Left ventricle myocardium inferior (tissue), 1 donor: ENCODE data around the gene RFC4. TPM values are rescaled to one million over a fixed set of nuclear protein-coding genes. Genes with fewer than 3 reads are reported as not detected.

Experiments
- DNase-seq: peaks from one replicate; pipeline ENCODE4 v3.0.0-alpha.2; 2020
- H3K27ac ChIP-seq: fragments of 200-600 bp; replicated peaks from 2 replicates; pipeline ENCODE4 v1.8.0; 2021
- H3K27me3 ChIP-seq: fragments of 200-600 bp; 2 replicates; pipeline ENCODE4 v1.8.0; 2021; ENCODE audit warnings: low read depth
- H3K36me3 ChIP-seq: fragments of 200-600 bp; 2 replicates; pipeline ENCODE4 v1.8.0; 2021
- H3K4me1 ChIP-seq: fragments of 200-600 bp; 2 replicates; pipeline ENCODE4 v1.8.0; 2021
- H3K4me3 ChIP-seq: fragments of 200-600 bp; 2 replicates; pipeline ENCODE4 v1.8.0; 2021; ENCODE audit warnings: mild to moderate bottlenecking, moderate library complexity
- H3K9me3 ChIP-seq: fragments of 200-600 bp; replicated peaks from 2 replicates; pipeline ENCODE4 v1.8.0; 2021
- intact Hi-C: fragments of 100-400 bp; cut with micrococcal nuclease; formaldehyde crosslinking; loops from one replicate; pipeline ENCODE4 v1.11.0; 2022
- total RNA-seq: library from RNA; stranded (reverse); fragmentation: NEBNext Ultra II Directional; extraction: Animal tissue kit (Norgen Biotek cat#: 25700); gene quantifications from one replicate; pipeline ENCODE4 v1.2.1, GENCODE V29; 2021
- TF ChIP-seq, protein P1 (sequence below): fragments of 200-600 bp; IDR thresholded peaks from 2 replicates; pipeline ENCODE4 v1.8.0; 2021; ENCODE audit warnings: antibody characterized with exemption, mild to moderate bottlenecking, borderline replicate concordance
- donor health status: DM: no; HTN: yes; CAD: no; lungs with severe emphysema.

RFC4 gene
- total RNA-seq, 1 donor from 2014 or later, result 9.6 TPM

GRCh38 chr3:186802701-186803100 lies 3.6 kb downstream of the RFC4 start:
- no peak overlapping the region for H3K27ac ChIP-seq
- no peaks in the 10 kb centered on the region for H3K27me3 ChIP-seq
- TF ChIP-seq, protein P1, sequence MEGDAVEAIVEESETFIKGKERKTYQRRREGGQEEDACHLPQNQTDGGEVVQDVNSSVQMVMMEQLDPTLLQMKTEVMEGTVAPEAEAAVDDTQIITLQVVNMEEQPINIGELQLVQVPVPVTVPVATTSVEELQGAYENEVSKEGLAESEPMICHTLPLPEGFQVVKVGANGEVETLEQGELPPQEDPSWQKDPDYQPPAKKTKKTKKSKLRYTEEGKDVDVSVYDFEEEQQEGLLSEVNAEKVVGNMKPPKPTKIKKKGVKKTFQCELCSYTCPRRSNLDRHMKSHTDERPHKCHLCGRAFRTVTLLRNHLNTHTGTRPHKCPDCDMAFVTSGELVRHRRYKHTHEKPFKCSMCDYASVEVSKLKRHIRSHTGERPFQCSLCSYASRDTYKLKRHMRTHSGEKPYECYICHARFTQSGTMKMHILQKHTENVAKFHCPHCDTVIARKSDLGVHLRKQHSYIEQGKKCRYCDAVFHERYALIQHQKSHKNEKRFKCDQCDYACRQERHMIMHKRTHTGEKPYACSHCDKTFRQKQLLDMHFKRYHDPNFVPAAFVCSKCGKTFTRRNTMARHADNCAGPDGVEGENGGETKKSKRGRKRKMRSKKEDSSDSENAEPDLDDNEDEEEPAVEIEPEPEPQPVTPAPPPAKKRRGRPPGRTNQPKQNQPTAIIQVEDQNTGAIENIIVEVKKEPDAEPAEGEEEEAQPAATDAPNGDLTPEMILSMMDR, result no peak
- no peak overlapping the region for H3K4me3 ChIP-seq
- no peaks in the 10 kb centered on the region for H3K9me3 ChIP-seq
- H3K36me3 ChIP-seq, result peaks cover 30% of the 10 kb centered on the region
- intact Hi-C loops, result no loop called here
- DNase-seq, result no peak
- H3K4me1 ChIP-seq, result peaks cover 24% of the 10 kb centered on the region

- H3K36me3 ChIP-seq, result peaks cover 48% of the 10 kb centered on the region
- no peaks in the 10 kb centered on the region for H3K9me3 ChIP-seq
- peaks cover 3% of the 10 kb centered on the region for H3K4me1 ChIP-seq
- no peak for DNase-seq
- TF ChIP-seq, protein P1, result no peak
- H3K4me3 ChIP-seq, result no peak overlapping the region
- no peak overlapping the region for H3K27ac ChIP-seq
- H3K27me3 ChIP-seq, result no peaks in the 10 kb centered on the region
- intact Hi-C loops, result no loop called here
Measured at GRCh38 chr3:186800285-186800684, 6.0 kb downstream of the RFC4 start.

- DNase-seq, result no peak
- Histone ChIP-seq H3K36me3 (peaks cover 57% of the 10 kb centered on the region), H3K9me3 (no peaks in the 10 kb centered on the region), H3K27me3 (no peaks in the 10 kb centered on the region), H3K27ac (no peak overlapping the region), H3K4me3 (no peak overlapping the region), H3K4me1 (no peaks in the 10 kb centered on the region)
- intact Hi-C loops, result no loop called here
- TF ChIP-seq, protein P1, result no peak
Measured at GRCh38 chr3:186798239-186798874, 7.9 kb downstream of the RFC4 start.

DNA sequence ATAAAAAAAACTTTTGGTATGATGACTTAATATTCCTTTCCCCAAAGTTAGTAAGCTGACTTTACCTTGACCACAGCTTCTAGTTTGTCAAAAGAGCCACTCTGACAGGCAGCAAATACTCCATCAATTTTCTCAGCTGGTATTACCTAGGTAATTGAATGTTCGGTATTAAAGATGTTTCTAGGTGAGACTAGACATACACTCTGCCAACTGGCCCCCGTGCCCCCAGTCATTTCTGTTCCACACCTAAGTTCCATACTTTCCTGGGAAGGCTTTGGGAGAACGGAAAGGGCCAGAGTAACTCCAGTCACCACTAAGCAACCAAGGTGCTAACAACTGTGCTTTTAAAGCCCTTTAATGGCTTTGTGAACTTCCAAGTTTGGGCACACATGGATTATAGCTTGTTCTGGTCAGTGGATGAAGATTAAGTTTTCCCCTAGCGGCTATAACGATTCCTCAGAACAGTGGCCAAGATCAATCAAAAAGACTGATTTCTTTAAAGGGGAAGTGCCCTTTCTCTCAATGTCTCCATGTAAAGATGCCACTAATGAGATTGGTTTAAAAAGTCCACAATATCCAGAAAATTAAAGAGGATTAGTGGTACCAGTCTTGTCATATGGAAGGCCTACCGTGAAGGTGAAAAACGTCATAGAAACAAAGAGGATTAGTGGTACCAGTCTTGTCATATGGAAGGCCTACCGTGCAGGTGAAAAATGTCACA lies 15.9 kb downstream of the RFC4 start:
- no peaks in the 10 kb centered on the region for H3K27me3 ChIP-seq
- DNase-seq, result no peak
- peaks cover 65% of the 10 kb centered on the region for H3K36me3 ChIP-seq
- intact Hi-C loops, result no loop called here
- no peaks in the 10 kb centered on the region for H3K9me3 ChIP-seq
- H3K4me1 ChIP-seq, result peaks cover 39% of the 10 kb centered on the region
- no peak overlapping the region for H3K4me3 ChIP-seq
- H3K27ac ChIP-seq, result no peak overlapping the region
- TF ChIP-seq, protein P1, result no peak

GRCh38 chr3:186789554-186790260 lies 16.6 kb downstream of the RFC4 start:
- Histone ChIP-seq H3K36me3 (peaks cover 73% of the 10 kb centered on the region), H3K27me3 (no peaks in the 10 kb centered on the region), H3K4me3 (no peak overlapping the region), H3K27ac (no peak overlapping the region), H3K4me1 (peaks cover 47% of the 10 kb centered on the region), H3K9me3 (no peaks in the 10 kb centered on the region)
- intact Hi-C loops, result no loop called here
- TF ChIP-seq, protein P1, result no peak
- no peak for DNase-seq
